HepG2 (cell line): ENCODE results near the gene PRR9. TPM values are rescaled to one million over a fixed set of nuclear protein-coding genes. Genes with fewer than 3 reads are reported as not detected.

Experiments
- ATAC-seq: fragments of 200-7000 bp; cut with Tn5 transposase; 3 replicates; pipeline ENCODE4 v1.9.1; 2020; ENCODE audit warnings: mild to moderate bottlenecking, moderate library complexity
- BruUV-seq: library from RNA; stranded (reverse); fragments of 400-500 nt; replicated peaks from 2 replicates; lab custom pipeline; 2021; lab: Mats Ljungman, UMichigan
- CTCF ChIA-PET: fragments of 300-600 bp; formaldehyde crosslinking; extraction: SDS; loops from one replicate; lab custom pipeline; 2021; ENCODE audit warnings: low total read pairs, inconsistent platforms, low intra/inter-chr PET ratio; lab: Yijun Ruan, JAX
- POLR2A ChIA-PET: fragments of 350-600 bp; sonication (Branson Sonifier 250); formaldehyde crosslinking; loops from one replicate; lab custom pipeline; 2020; ENCODE audit warnings: antibody characterized with exemption, inconsistent platforms; lab: Yijun Ruan, JAX
- DNase-seq: peaks from one replicate; pipeline ENCODE4 v3.0.0-alpha.2; 2015; ENCODE audit warnings: low spot score
- FAIRE-seq: peaks from 3 replicates; lab custom pipeline; 2011; peaks lifted over from hg19 to GRCh38; lab: Jason Lieb, UNC
- H2AFZ ChIP-seq: one replicate; pipeline ENCODE4 v1.6.1; 2011; ENCODE audit warnings: low read length, inconsistent platforms
- H3K27ac ChIP-seq: fragments of 300-600 bp; 3 replicates; pipeline ENCODE4 v1.8.0; 2011; ENCODE audit warnings: mixed run types, mild to moderate bottlenecking, mixed read lengths, low read length, inconsistent platforms; ENCODE audit not compliant: insufficient read depth; ENCODE audit errors: extremely low read length
- H3K27me3 ChIP-seq, 2 experiments: fragments of 200-600 bp in 1 of 2; 2 replicates in 1 of 2; 3 replicates in 1 of 2; pipeline versions ENCODE4 v1.6.0 to v1.8.0; 2011; ENCODE audit warnings: low read length in 2 of 2, mild to moderate bottlenecking in 2 of 2, moderate library complexity in 2 of 2, inconsistent platforms in 1 of 2; ENCODE audit not compliant: insufficient read depth in 2 of 2, control insufficient read depth in 1 of 2
- H3K36me3 ChIP-seq, 2 experiments: fragments of 200-600 bp in 1 of 2; replicated peaks in 1 of 2; 2 replicates in 1 of 2; 3 replicates in 1 of 2; pipeline versions ENCODE4 v1.5.1 to v1.8.0; 2011; ENCODE audit warnings: low read length in 2 of 2, inconsistent platforms in 1 of 2; ENCODE audit not compliant: insufficient read depth in 2 of 2, control insufficient read depth in 1 of 2
- H3K4me1 ChIP-seq: 2 replicates; pipeline ENCODE4 v1.5.1; 2012; ENCODE audit warnings: low read length, inconsistent platforms; ENCODE audit not compliant: insufficient read depth
- H3K4me2 ChIP-seq: 2 replicates; pipeline ENCODE4 v1.6.0; 2011; ENCODE audit warnings: low read depth, low read length, inconsistent platforms
- H3K4me3 ChIP-seq, 3 experiments: fragments of 200-600 bp in 1 of 3; sonication (generic), shearing (Covaris generic) in 1 of 3; replicated peaks in 1 of 3; 2 replicates each; pipeline ENCODE4 v1.5.1; 2011 to 2016; ENCODE audit warnings: low read length in 3 of 3, inconsistent platforms in 2 of 3, low read depth in 2 of 3, mild to moderate bottlenecking in 2 of 3, control low read depth in 1 of 3, mixed read lengths in 1 of 3; ENCODE audit not compliant: insufficient read depth in 1 of 3
- H3K79me2 ChIP-seq: one replicate; pipeline ENCODE4 v1.6.1; 2011; ENCODE audit warnings: low read length, inconsistent platforms; ENCODE audit not compliant: insufficient read depth
- H3K9ac ChIP-seq: 2 replicates; pipeline ENCODE4 v1.6.0; 2011; ENCODE audit warnings: mild to moderate bottlenecking, low read depth, low read length, inconsistent platforms; ENCODE audit not compliant: insufficient read depth
- H3K9me3 ChIP-seq: 2 replicates; pipeline ENCODE4 v1.5.1; 2012; ENCODE audit warnings: mild to moderate bottlenecking, low read length
- H4K20me1 ChIP-seq: 2 replicates; pipeline ENCODE4 v1.6.0; 2011; ENCODE audit warnings: inconsistent platforms, mild to moderate bottlenecking, low read length, moderate library complexity; ENCODE audit not compliant: insufficient read depth
- ERF ChIP-seq: IDR thresholded peaks from 2 replicates; pipeline ENCODE4 v1.6.1; 2018; ENCODE audit warnings: missing biosample characterization, missing genetic modification reagents
- HMG20B ChIP-seq: conservative IDR thresholded peaks from 2 replicates; pipeline ENCODE4 v1.6.1; 2016; ENCODE audit warnings: missing genetic modification reagents, missing compliant biosample characterization
- NFRKB ChIP-seq: fragments of 450-650 bp; IDR thresholded peaks from 2 replicates; pipeline ENCODE4 v1.6.1; 2017
- NFYB ChIP-seq: sonication (generic); formaldehyde crosslinking; IDR thresholded peaks from 2 replicates; pipeline ENCODE4 v1.4.0; 2020; ENCODE audit warnings: missing genetic modification reagents
- PCBP1 ChIP-seq: fragments of 200-400 bp; formaldehyde crosslinking; IDR thresholded peaks from 2 replicates; pipeline ENCODE4 v1.6.1; 2017; ENCODE audit warnings: mild to moderate bottlenecking, low read depth, low read length, borderline replicate concordance
- PPARG ChIP-seq: conservative IDR thresholded peaks from 2 replicates; pipeline ENCODE4 v1.6.1; 2016; ENCODE audit warnings: missing biosample characterization, missing genetic modification reagents
- SNAPC2 ChIP-seq: sonication (generic); formaldehyde crosslinking; IDR thresholded peaks from 2 replicates; pipeline ENCODE4 v1.8.1; 2022; ENCODE audit warnings: mild to moderate bottlenecking, missing genetic modification reagents
- STAT5B ChIP-seq: sonication (generic); formaldehyde crosslinking; IDR thresholded peaks from 2 replicates; pipeline ENCODE4 v1.4.0; 2020; ENCODE audit warnings: missing genetic modification reagents
- TBL1XR1 ChIP-seq: fragments of 150-350 bp; IDR thresholded peaks from 2 replicates; pipeline ENCODE4 v1.6.1; 2014; ENCODE audit warnings: borderline replicate concordance, low read length; ENCODE audit not compliant: partially characterized antibody
- ZKSCAN5 ChIP-seq: sonication (generic); formaldehyde crosslinking; IDR thresholded peaks from 2 replicates; pipeline ENCODE4 v1.5.1; 2020; ENCODE audit warnings: mild to moderate bottlenecking, missing genetic modification reagents
- ZNF879 ChIP-seq: sonication (generic); formaldehyde crosslinking; IDR thresholded peaks from 2 replicates; pipeline ENCODE4 v1.8.1; 2023; ENCODE audit warnings: missing genetic modification reagents
- WGBS: methylation state at CpG from one replicate; pipeline ENCODE4 v1.1.6; 2017; ENCODE audit warnings: low lambda C conversion rate; 5-methylcytosine and 5-hydroxymethylcytosine counted together
- in situ Hi-C: cut with HindIII; loops from 2 replicates; pipeline ENCODE4 v1.10.0; 2017; ENCODE audit warnings: low pct_unique_long_range_greater_than_20kb; ENCODE audit not compliant: extremely low pct_ligation_motif_present
- intact Hi-C: fragments of 100-400 bp; cut with micrococcal nuclease; formaldehyde crosslinking; loops from one replicate; pipeline ENCODE4 v1.10.0; 2022; ENCODE audit not compliant: unreplicated experiment
- polyA plus RNA-seq, 8 experiments: library from polyadenylated mRNA; depleted of rRNA in 3 of 8; stranded (reverse) in 7 of 8; unstranded in 1 of 8; fragments of >200 nt; fragmentation: Illumina TruSeq in 4 of 8; extraction: Trizol in 4 of 8; gene quantifications; 2 replicates each; pipeline versions ENCODE4 v1.2.1 to v1.2.3, GENCODE V29; 2011 to 2016; ENCODE audit warnings: low read depth in 4 of 8, missing spikeins in 1 of 8, mixed read lengths in 1 of 8; ENCODE audit not compliant: insufficient read depth in 1 of 8
- total RNA-seq, 5 experiments: library from RNA; depleted of rRNA; stranded (reverse); fragments of >200 nt; fragmentation: Illumina TruSeq; extraction: Trizol; gene quantifications; 2 replicates each; pipeline ENCODE4 v1.2.3, GENCODE V29; 2016; ENCODE audit warnings: low read depth in 1 of 5
- TF ChIP-seq, protein P1 (sequence below): sonication (generic); formaldehyde crosslinking; IDR thresholded peaks from 2 replicates; pipeline ENCODE4 v1.5.0; 2020; ENCODE audit warnings: missing genetic modification reagents, mild to moderate bottlenecking, borderline replicate concordance
- TF ChIP-seq, protein P2 (sequence below): sonication (generic); formaldehyde crosslinking; IDR thresholded peaks from 2 replicates; pipeline ENCODE4 v1.8.1; 2023; ENCODE audit warnings: mild to moderate bottlenecking, missing genetic modification reagents
- TF ChIP-seq, protein P3 (sequence below): sonication (generic); formaldehyde crosslinking; IDR thresholded peaks from 2 replicates; pipeline ENCODE4 v1.8.0; 2022; ENCODE audit warnings: mild to moderate bottlenecking, missing genetic modification reagents, moderate library complexity
- TF ChIP-seq, protein P4 (sequence below): sonication (generic); formaldehyde crosslinking; IDR thresholded peaks from 2 replicates; pipeline ENCODE4 v1.4.0; 2020; ENCODE audit warnings: missing genetic modification reagents, borderline replicate concordance

PRR9 gene
- total and polyA plus RNA-seq, 2 of the 13 experiments (the other 11 are each of a cell fraction or from before 2014, with no cell fraction given) = not detected

DNA sequence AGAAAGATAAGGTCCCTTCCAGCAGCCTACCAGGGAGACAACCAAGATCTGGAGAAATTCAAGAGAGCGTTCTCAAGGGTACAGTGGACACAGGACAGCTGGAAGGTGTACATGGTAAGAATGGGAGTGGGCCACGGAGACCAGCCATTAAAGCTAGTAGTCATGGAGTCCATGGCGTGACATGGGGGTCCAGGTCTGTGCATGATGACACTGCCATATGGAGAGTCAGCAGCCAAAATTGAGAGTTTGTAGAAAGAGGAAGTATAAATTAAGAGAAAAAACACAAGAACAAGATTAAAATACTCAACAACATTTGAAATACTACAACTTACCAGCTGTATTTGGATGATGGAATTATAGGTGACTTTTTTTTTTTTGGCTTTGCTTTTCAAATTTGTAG, 34.2 kb downstream of the PRR9 start (continued):
- TF ChIP-seq SNAPC2 (CRISPR knock-in tag) = no peak
- TF ChIP-seq STAT5B = no peak
- TF ChIP-seq ZKSCAN5 (CRISPR knock-in tag) = no peak
- TF ChIP-seq, protein P1, sequence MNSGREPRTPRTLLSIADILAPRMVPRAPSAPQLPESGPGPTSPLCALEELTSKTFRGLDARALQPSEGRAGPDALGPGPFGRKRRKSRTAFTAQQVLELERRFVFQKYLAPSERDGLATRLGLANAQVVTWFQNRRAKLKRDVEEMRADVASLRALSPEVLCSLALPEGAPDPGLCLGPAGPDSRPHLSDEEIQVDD (CRISPR knock-in tag) = no peak
- TF ChIP-seq, protein P2, sequence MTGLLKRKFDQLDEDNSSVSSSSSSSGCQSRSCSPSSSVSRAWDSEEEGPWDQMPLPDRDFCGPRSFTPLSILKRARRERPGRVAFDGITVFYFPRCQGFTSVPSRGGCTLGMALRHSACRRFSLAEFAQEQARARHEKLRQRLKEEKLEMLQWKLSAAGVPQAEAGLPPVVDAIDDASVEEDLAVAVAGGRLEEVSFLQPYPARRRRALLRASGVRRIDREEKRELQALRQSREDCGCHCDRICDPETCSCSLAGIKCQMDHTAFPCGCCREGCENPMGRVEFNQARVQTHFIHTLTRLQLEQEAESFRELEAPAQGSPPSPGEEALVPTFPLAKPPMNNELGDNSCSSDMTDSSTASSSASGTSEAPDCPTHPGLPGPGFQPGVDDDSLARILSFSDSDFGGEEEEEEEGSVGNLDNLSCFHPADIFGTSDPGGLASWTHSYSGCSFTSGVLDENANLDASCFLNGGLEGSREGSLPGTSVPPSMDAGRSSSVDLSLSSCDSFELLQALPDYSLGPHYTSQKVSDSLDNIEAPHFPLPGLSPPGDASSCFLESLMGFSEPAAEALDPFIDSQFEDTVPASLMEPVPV (CRISPR knock-in tag) = no peak
- no peak for TF ChIP-seq PPARG (CRISPR knock-in tag)

DNA sequence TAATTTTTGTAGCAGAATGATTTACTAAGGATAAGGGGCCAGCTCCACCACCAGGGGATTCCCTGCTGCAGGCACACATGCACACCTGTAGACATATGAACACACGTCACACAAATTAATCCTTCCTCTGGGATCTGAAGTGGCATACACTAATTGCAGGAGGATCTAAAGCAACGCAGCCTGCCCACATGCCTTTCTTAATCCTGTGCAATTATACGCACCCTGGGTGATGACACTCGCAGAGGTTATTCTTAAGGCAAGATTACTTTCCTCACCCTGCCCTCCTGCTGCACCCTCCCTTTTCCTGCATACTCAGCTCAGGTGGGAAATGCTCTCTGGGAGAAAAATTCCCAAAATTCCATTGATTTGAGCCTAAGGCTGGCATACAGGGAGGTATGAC, 34.6 kb downstream of the PRR9 start:
- Histone ChIP-seq H2AFZ (no peak overlapping the region), H3K27me3 (no peaks in the 10 kb centered on the region), H3K4me3 (no peak overlapping the region), H3K27ac (no peak overlapping the region), H3K79me2 (no peaks in the 10 kb centered on the region), H3K9me3 (no peaks in the 10 kb centered on the region), H3K4me2 (no peak overlapping the region), H3K36me3 (no peaks in the 10 kb centered on the region), H3K9ac (no peak overlapping the region), H3K4me1 (no peaks in the 10 kb centered on the region), H4K20me1 (no peaks in the 10 kb centered on the region)
- in situ Hi-C loops (no loop called here), intact Hi-C loops (no loop called here)
- ChIA-PET POLR2A (no interaction called here), CTCF (no interaction called here)
- FAIRE-seq (no peak), ATAC-seq (no peak), DNase-seq (no peak)
- no TSS peak for BruUV-seq
- 48% methylated on average over 4 of the region's 4 CpGs for WGBS
- TF ChIP-seq, protein P3, sequence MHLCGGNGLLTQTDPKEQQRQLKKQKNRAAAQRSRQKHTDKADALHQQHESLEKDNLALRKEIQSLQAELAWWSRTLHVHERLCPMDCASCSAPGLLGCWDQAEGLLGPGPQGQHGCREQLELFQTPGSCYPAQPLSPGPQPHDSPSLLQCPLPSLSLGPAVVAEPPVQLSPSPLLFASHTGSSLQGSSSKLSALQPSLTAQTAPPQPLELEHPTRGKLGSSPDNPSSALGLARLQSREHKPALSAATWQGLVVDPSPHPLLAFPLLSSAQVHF (CRISPR knock-in tag) = no peak
- TF ChIP-seq PCBP1 (no peak), NFYB (CRISPR knock-in tag) (no peak), ZNF879 (CRISPR knock-in tag) (no peak), NFRKB (no peak), HMG20B (CRISPR knock-in tag) (no peak), ERF (CRISPR knock-in tag) (no peak), TBL1XR1 (no peak)
- TF ChIP-seq, protein P4, sequence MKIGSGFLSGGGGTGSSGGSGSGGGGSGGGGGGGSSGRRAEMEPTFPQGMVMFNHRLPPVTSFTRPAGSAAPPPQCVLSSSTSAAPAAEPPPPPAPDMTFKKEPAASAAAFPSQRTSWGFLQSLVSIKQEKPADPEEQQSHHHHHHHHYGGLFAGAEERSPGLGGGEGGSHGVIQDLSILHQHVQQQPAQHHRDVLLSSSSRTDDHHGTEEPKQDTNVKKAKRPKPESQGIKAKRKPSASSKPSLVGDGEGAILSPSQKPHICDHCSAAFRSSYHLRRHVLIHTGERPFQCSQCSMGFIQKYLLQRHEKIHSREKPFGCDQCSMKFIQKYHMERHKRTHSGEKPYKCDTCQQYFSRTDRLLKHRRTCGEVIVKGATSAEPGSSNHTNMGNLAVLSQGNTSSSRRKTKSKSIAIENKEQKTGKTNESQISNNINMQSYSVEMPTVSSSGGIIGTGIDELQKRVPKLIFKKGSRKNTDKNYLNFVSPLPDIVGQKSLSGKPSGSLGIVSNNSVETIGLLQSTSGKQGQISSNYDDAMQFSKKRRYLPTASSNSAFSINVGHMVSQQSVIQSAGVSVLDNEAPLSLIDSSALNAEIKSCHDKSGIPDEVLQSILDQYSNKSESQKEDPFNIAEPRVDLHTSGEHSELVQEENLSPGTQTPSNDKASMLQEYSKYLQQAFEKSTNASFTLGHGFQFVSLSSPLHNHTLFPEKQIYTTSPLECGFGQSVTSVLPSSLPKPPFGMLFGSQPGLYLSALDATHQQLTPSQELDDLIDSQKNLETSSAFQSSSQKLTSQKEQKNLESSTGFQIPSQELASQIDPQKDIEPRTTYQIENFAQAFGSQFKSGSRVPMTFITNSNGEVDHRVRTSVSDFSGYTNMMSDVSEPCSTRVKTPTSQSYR (CRISPR knock-in tag) = no peak
